Measurements from ENCODE around the gene ATP5MG.

The ATP5MG gene

DNA sequence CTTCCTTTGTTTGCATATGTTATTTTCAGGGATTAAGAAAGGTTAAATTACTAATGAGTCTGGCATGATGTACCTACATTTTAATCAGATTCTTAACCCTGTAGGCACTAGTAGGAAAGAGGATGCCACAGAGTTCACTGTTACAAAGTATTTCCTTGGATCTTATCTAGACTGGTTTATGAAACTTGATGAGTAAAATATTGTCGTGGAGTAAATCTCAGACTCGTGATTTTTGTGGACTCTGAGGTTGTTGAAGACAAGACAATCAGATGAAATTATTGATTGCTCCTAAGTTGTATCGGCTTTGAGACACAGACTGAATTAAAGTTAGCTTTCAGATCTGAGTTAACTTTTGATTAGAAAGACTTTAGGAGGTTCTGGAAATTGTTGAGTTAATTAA is 40.9 kb downstream of the ATP5MG start:
- DNase-seq (ENCODE audit: extremely low read depth, low read depth): no peak
- TF ChIP-seq, protein P1, sequence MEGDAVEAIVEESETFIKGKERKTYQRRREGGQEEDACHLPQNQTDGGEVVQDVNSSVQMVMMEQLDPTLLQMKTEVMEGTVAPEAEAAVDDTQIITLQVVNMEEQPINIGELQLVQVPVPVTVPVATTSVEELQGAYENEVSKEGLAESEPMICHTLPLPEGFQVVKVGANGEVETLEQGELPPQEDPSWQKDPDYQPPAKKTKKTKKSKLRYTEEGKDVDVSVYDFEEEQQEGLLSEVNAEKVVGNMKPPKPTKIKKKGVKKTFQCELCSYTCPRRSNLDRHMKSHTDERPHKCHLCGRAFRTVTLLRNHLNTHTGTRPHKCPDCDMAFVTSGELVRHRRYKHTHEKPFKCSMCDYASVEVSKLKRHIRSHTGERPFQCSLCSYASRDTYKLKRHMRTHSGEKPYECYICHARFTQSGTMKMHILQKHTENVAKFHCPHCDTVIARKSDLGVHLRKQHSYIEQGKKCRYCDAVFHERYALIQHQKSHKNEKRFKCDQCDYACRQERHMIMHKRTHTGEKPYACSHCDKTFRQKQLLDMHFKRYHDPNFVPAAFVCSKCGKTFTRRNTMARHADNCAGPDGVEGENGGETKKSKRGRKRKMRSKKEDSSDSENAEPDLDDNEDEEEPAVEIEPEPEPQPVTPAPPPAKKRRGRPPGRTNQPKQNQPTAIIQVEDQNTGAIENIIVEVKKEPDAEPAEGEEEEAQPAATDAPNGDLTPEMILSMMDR (IDR thresholded peaks at IDR 0.05; ENCODE audit: low read depth, low read length): no peak

DNA sequence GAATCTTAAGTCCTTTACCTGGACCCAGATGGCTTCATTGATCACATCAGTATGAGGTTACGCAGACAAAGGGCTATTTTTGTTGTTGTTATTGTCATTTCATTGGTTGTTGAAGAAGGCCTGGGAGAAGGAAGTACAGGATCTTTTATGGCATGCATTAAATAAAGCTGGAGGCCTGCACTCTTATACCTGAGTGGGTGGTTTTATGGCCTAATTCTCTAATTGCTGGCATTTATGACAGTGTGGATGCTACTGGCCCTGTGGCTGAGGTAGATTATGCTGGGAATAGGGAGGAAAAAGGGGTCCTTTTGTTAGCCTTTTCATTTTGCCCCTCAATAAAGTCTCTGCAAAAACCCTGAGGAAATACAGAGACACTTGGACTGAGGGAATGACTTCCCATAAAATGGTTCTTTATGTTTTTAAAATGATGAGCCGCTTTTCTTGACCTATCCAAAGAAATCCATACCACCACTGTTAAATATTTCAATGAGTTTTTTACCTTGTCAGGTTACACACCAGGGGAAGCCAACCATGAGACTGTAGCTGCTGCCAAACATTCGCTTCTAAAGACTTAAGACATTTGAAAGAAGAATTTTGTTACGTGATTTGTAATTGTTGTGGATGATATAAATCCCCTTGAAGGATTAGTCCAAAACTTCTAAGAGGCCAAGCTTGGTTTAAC is 41.6 kb downstream of the ATP5MG start:
- TF ChIP-seq, protein P1 (IDR thresholded peaks at IDR 0.05; ENCODE audit: low read depth, low read length): no peak
- DNase-seq (ENCODE audit: extremely low read depth, low read depth): no peak

DNA sequence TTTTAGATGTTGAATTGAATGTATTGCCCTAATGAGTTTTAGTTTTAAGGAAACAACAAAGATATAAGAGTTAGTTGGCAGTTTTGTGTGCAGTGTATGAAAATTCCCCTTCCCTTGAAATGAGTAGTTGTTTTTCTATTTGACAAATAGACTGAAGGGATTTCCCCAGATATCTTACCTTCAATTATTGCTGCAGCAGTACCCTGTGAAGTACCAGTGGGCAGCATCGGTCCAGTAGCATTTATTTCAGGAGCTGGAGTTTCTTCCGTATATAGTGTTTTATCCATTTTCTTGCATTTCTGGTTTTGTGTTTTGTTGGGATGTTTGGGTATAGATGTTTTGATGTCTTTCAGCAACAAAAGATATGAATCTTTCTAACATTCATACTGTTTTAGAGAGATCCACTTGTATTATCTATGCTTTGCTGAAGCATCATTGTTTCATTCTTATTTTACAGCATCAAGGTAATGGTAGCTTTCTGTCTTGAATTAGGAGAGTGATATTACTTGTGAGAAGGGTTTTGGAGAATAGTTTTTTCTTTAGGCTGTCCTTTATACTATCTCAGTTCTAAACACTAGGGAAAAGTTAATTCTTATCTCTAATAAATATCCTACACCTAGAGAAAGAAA is 42.3 kb downstream of the ATP5MG start:
- TF ChIP-seq, protein P1 (IDR thresholded peaks at IDR 0.05; ENCODE audit: low read depth, low read length): no peak
- DNase-seq (ENCODE audit: extremely low read depth, low read depth): no peak

DNA sequence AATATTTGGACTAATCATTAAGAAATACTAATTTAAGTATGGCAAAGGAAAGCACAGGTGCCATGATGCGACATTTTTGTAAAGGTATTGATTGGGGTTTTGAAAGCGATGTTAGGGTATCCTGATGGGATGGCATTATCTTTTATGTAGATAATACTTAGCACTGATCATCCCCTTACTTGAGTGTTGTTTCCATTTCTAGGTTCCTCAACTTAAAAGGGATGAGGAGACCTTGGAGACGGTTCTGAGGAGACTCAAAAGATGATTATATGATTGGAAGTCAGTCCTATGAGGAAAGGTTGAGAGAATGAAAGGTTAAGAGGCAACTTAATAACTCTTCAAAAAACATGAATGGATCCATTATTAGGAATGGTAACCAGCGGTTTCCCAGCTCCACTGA is 46.0 kb downstream of the ATP5MG start:
- TF ChIP-seq, protein P1 (IDR thresholded peaks at IDR 0.05; ENCODE audit: low read depth, low read length): no peak
- no peak for DNase-seq (ENCODE audit: extremely low read depth, low read depth)

DNA sequence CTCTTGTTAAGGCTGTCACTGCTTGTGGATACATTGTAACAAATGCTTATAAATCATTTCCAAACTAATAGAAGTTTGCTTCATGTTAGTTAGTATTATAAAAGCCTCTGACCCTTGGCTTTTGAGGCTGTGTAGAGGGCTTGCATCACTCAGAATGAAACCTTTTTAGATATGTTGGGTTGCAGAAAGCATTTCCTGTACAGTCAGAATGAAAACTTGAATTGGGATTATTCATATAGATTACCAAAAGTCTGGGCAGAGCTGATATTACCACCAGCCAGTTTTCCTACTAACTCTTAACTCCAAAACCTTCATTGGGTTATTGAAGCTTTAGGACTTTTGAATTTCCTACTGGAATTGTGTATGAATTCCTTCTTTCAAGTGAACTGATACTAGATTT is 46.9 kb downstream of the ATP5MG start:
- TF ChIP-seq, protein P1 (IDR thresholded peaks at IDR 0.05; ENCODE audit: low read depth, low read length): no peak
- no peak for DNase-seq (ENCODE audit: extremely low read depth, low read depth)

DNA sequence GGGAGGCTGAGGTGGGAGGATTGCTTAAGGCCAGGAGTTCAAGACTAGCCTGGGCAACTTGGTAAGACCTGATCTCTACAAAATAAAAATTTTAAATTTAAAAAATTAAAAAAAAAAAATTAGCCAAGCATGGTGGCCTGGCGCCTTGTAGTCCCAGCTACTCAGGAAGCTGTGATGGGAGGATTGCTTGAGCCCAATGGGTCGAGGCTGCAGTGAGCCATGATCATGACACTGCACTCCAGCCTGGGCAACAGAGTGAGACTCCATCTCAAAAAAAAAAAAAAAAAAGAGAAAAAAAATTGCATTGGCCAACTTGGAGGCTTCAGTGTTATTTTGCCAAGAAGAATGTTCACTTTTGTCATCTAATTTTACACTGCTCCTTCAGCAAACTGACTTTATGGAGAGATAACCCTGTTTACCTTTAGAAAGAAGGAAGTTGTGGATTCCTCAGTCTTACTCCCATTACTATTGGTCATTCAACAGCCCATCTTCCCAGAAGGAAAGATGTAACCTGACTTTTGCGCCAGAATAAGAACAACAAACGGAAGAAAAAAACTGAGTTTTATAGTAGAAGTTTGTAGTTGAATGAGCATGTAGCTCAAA is 48.0 kb downstream of the ATP5MG start:
- no peak for DNase-seq (ENCODE audit: extremely low read depth, low read depth)
- TF ChIP-seq, protein P1 (IDR thresholded peaks at IDR 0.05; ENCODE audit: low read depth, low read length): no peak

DNA sequence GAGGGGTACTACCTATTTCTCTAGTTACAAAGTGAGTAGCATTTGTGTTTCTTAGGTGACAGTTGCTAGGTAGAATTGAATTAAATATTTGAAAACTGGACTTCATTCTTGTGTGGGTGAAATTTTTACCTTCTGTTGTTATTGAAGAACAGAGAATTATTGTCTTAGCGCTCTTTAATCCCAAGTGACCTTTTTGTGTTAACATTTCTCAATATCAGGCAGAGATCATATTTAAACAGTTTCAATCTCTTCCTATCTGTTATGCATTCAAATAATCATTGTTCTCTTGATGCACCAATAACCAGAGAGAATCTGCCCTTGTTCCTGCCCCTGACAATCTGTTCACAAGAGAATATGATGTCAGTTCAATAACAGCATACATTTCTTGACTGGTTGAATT is 49.0 kb downstream of the ATP5MG start:
- no peak for DNase-seq (ENCODE audit: extremely low read depth, low read depth)
- TF ChIP-seq, protein P1 (IDR thresholded peaks at IDR 0.05; ENCODE audit: low read depth, low read length): no peak
